T follicular helper cell (primary cell): Measurements from ENCODE around the gene MTIF3.

Source experiments
- DNase-seq: peaks from one replicate; pipeline ENCODE4 v3.0.0-alpha.2; 2020; ENCODE audit warnings: low read depth
- total RNA-seq, 2 experiments: gene quantifications; one replicate each; lab custom pipeline; 2026; lab: John Stamatoyannopoulos, UW

MTIF3 gene, protein sequence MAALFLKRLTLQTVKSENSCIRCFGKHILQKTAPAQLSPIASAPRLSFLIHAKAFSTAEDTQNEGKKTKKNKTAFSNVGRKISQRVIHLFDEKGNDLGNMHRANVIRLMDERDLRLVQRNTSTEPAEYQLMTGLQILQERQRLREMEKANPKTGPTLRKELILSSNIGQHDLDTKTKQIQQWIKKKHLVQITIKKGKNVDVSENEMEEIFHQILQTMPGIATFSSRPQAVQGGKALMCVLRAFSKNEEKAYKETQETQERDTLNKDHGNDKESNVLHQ
- total RNA-seq = 18.5 to 43.1 reads per million in 2 experiments

GRCh38 chr13:27449936-27450828 lies at the start of gene MTIF3:
MTIF3 (minus strand) TSS chr13:27450564; CDS start chr13:27440448, 10,116 bp downstream.
- DNase-seq = peak; percentile 96

GRCh38 chr13:27497563-27498230 lies 47.3 kb upstream of the MTIF3 start:
- no peak for DNase-seq

DNA sequence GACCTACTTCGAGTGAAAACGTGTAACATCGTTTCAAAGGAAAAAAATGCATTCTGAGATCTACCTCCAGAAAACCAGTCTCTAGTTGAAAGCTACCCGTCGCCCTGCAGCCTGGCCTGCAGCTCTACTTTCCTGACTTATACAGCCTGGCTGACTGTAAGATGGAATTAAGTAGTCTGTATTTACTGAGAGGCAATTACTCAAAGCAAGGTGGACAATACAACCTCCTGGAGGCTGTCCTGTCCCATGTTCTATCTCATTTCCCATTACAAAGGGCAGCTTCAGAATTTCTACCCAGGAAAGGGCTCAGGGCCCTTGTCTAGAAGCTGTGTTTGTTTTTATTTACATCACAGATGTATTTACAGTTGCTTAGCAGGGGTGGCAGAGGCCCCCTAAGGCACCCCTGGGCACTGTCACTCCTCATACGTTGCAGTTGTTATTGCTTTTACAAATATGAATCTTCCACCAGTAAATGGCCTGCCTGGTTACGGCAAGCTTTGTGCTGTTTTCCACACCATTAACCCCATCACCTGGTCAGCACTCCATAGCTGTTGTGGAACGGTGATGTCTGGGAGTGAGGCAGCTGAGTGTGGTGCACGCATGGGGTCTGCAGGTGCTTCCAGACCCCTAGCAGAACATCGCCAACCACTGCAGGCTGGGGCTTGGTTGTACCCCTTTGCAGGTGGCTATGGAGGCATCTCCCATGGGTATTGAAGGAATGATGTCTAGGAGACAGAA lies 46.3 kb upstream of the MTIF3 start:
- DNase-seq = no peak

GRCh38 chr13:27496006-27496405 lies 45.6 kb upstream of the MTIF3 start:
- no peak for DNase-seq

GRCh38 chr13:27495551-27495950 lies 45.2 kb upstream of the MTIF3 start:
- no peak for DNase-seq

- DNase-seq = no peak
These were observed 43.6 kb upstream of the MTIF3 start for GRCh38 chr13:27493981-27494380.

DNA sequence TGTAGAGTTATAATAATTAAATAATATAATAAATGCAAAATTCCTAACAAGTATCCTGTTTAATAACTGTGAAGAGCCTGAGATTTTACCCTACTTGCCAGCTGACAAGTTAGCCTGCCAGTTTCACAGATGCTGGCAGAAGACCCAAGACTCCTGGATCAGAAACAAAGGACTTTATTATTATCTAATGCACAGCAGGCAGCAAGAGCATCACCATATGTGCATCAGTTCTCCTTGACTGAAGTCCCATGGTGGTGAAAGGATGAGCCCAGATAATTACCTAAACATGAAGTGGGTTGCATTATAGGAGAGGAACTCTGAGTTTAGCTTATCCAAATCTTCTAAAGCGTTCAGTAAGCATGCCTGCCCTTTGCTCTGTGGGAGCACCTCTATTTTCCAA lies 39.1 kb upstream of the MTIF3 start:
- no peak for DNase-seq

DNA sequence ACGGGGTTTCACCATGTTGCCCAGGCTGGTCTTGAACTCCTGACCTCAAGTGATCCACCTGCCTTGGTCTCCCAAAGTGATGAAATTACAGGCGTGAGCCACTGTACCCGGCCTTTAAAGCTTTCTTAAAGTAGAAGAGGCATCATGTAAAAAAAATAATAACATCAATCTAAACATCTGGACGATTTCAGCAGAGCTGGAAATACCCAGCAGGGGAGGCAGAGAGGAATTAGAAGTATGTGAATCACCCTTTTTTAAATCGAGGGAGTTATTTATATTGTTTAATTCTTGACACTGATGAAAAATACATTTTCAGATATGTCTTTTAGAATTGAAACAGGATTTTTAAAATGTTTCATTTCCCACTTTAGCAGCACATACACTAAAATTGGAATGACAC lies 37.4 kb upstream of the MTIF3 start:
- DNase-seq = no peak

DNA sequence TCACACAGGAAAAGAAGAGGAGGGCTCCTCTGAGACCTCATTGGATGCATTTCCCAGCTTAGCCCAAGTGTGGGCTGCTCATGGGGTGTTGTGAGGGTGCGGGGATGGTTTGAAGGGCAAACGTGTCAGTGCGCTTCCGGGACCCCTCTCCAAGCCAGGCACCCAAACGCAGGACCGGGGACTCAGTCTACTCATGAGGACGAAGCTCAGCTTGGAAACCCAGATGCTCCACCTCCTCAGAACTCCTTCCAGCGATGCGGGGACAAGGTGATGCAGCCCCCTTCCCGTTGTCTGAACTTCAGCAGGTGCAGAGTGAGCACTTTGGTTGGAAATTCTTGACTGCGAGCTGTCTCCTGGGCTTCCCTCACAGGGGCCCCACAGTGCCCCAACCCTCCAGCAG lies 33.1 kb upstream of the MTIF3 start:
- DNase-seq = no peak

GRCh38 chr13:27482983-27483382 lies 32.6 kb upstream of the MTIF3 start:
- DNase-seq = no peak

DNA sequence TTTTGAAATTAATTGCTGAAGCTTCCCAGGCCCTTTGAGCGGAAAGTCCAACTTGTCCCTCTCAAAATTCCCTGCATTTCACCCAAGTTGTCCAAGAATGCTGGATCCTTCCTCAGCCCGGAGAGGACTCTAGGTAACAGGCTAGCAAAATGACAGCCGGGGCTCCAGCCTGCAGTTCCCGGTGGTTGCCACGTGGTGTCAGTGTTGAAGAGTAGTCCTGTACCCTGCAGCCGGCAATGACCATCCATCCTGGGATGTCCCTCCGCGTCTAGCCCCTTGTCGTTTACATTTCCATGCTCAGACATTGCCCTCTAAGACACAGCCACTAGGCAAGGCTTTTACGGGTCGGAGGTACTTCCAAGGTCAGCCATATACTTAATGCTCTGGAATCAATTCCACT lies 31.4 kb upstream of the MTIF3 start:
- DNase-seq = peak; percentile 3

DNA sequence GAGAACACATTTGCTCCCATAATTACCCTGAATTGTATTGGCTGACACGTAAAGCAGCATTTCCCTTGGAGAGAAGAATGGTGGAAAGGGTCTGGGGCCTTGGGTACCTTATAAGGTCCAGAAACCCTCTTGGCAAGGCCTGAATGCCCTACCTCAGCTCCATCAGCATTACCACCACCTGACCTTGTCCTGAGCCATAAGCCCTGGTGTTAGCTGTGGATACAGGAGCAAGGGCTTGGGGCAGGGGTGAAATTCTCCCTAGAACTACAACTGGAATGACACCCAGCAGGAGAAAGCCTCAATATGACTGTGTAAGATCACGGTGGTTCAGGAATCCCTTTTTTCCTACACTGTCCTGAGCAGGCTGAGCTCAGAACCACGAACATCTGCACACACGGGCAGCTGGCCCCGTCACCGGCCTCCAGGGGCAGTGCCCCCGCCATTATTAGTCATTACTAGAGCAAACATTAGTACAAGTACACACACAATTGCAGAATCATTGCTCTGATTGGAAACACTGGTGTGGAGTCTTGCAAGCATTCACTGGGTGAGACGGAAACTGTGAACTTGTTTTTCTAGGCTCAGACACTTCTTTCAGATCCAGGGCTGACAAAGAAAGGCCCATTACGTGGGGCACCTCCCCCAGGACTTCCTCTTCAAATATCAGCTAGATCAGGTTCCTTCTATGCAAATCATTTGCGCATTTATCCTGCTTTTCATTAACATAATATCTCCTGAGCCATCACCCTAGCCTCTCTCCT lies 26.8 kb upstream of the MTIF3 start:
- DNase-seq = no peak

- no peak for DNase-seq
These were observed 24.4 kb upstream of the MTIF3 start for GRCh38 chr13:27474751-27475268.

GRCh38 chr13:27472941-27473340 lies 22.6 kb upstream of the MTIF3 start:
- DNase-seq = no peak

DNA sequence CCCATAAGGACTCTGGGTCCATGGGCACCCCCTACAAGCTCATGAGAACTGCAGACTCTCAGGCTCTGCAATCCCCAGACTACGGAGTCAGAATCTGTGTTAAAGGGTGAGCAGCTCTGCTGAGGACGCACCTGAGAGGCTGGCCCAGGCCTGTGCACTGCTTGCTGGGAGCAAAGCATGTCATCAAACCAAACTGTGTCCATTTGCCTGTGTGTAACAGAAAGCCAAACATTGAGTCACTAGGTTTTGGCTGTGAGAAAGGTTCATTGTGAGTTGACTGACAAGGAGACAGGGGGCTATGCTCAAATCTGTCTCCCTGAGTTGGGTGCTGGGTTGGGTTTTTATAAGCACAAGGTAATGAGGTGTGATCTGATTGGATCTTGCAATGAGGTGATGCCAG lies 22.1 kb upstream of the MTIF3 start:
- no peak for DNase-seq

- no peak for DNase-seq
These were observed 19.9 kb upstream of the MTIF3 start for GRCh38 chr13:27470075-27470820.

GRCh38 chr13:27466513-27466912 lies 16.1 kb upstream of the MTIF3 start:
- no peak for DNase-seq

GRCh38 chr13:27465611-27466010 lies 15.2 kb upstream of the MTIF3 start:
- DNase-seq = no peak

GRCh38 chr13:27463500-27463899 lies 13.1 kb upstream of the MTIF3 start:
- no peak for DNase-seq

DNA sequence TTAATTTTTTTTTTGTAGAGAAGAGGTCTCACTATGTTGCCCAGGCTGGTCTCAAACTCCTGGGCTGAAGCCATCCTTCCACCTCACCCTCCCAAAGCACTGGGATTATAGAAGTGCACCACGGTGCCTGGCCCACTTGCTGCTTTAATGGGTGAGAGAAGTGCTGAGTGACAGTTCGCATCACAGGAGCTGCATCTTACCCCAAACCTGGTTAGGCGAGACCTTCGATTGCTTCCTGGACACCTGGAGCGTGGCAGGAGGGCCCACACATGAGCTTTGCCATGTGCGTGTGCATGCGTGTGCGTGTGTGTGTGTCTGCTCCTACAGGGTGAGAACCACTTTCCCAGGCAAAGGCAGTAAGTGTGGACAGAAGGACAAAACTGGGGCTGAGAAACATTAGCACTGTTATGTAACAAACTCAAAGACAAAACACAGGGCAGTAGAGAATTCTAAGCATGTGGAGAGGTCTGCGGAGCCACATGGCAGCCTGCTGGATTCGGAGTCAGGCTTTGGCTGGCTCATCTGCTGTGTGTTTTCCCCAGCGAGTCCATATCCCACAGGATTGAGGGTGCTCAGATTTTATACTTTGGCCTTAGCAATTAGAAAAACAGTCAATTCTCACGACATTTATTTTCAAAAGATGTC lies 11.7 kb upstream of the MTIF3 start:
- no peak for DNase-seq
